Suprapubic skin (tissue), 4 donors: ENCODE data around the gene NELL1.

Experiments
- CTCF ChIP-seq, 2 donors: fragments of 200-600 bp in 1 of 2; fragments of 450-650 bp in 1 of 2; sonication (generic) in 1 of 2; IDR thresholded peaks; one replicate each; pipeline ENCODE4 v1.5.1; 2016 to 2019; ENCODE audit warnings: antibody characterized with exemption in 2 of 2, mild to moderate bottlenecking in 1 of 2, moderate library complexity in 1 of 2
- POLR2A ChIP-seq, 2 donors: fragments of 450-650 bp; IDR thresholded peaks; one replicate each; pipeline ENCODE4 v1.6.1; 2017; ENCODE audit warnings: antibody characterized with exemption in 2 of 2, mild to moderate bottlenecking in 2 of 2, moderate library complexity in 2 of 2
- POLR2AphosphoS5 ChIP-seq, 3 donors: sonication (generic); formaldehyde crosslinking; IDR thresholded peaks; one replicate each; pipeline ENCODE4 v1.6.1; 2017; ENCODE audit warnings: antibody characterized with exemption in 3 of 3

GRCh38 chr11:21109341-21109740, 440.0 kb downstream of the NELL1 start:
- TF ChIP-seq POLR2A (IDR thresholded peaks at IDR 0.05) (no peak), CTCF (IDR thresholded peaks at IDR 0.05) (no peak), POLR2AphosphoS5 (IDR thresholded peaks at IDR 0.05) (no peak)
